DND-41 (cell line): ENCODE data around the gene ZBTB8A.

Experiments used
- CTCF ChIP-seq: IDR thresholded peaks from 2 replicates; pipeline ENCODE4 v1.5.1; 2012; ENCODE audit warnings: borderline replicate concordance, low read length, moderate library complexity, mild to moderate bottlenecking; ENCODE audit not compliant: poor library complexity, severe bottlenecking; ENCODE audit errors: extremely low read depth
- EZH2 ChIP-seq: IDR thresholded peaks from 3 replicates; pipeline ENCODE4 v1.6.1; 2012; ENCODE audit warnings: borderline replicate concordance, low read depth, mild to moderate bottlenecking, moderate library complexity, low read length, inconsistent platforms; ENCODE audit not compliant: severe bottlenecking

- no peak for TF ChIP-seq CTCF
- TF ChIP-seq EZH2 = no peak
Observed at GRCh38 chr1:32540605-32541004, 1.4 kb downstream of the ZBTB8A start.
